ENCODE data around the gene ZNF626.

- TF ChIP-seq EZH2 (IDR thresholded peaks at IDR 0.05; ENCODE audit: low read length), result no peak
- TF ChIP-seq CTCF (optimal IDR thresholded peaks at IDR 0.05 in 1 of 3, IDR thresholded peaks at IDR 0.05 in 1 of 3, conservative IDR thresholded peaks at IDR 0.05 in 1 of 3; ENCODE audit: extremely low read depth in 1 of 3, insufficient read depth in 2 of 3, low read length in 3 of 3), result no peak
Measured at GRCh38 chr19:20664901-20665781, 3.8 kb upstream of the ZNF626 start.

Data from keratinocyte (primary cell).